Kidney (tissue), 14 donors: ENCODE measurements around the gene ADIPOR2. TPM values are rescaled to one million over a fixed set of nuclear protein-coding genes. Genes with fewer than 3 reads are reported as not detected.
A peak's percentile ranks its signal among the peaks of the same experiment; 100 is the strongest.

Experiments
- DNase-seq, 5 donors: peaks; one replicate each; pipeline ENCODE4 v3.0.0-alpha.2; 2013 to 2020
- FAIRE-seq: peaks from 2 replicates; lab custom pipeline; 2012; peaks lifted over from hg19 to GRCh38; lab: Jason Lieb, UNC
- H3K27ac ChIP-seq, 2 donors: one replicate each; pipeline ENCODE4 v1.7.0; 2013; ENCODE audit warnings: low read depth in 2 of 2, low read length in 2 of 2, inconsistent platforms in 1 of 2
- H3K27me3 ChIP-seq: one replicate; pipeline ENCODE4 v1.7.1; 2013; ENCODE audit warnings: low read length, inconsistent platforms; ENCODE audit not compliant: control insufficient read depth, insufficient read depth
- H3K36me3 ChIP-seq, 3 donors: one replicate each; pipeline versions ENCODE4 v1.7.0 to v1.7.1; 2013; ENCODE audit warnings: low read length in 3 of 3, control low read depth in 1 of 3, inconsistent platforms in 1 of 3; ENCODE audit not compliant: insufficient read depth in 3 of 3, control insufficient read depth in 2 of 3
- H3K4me1 ChIP-seq, 3 donors: one replicate each; pipeline versions ENCODE4 v1.7.0 to v1.7.1; 2013; ENCODE audit warnings: low read length in 3 of 3, inconsistent platforms in 1 of 3, low read depth in 1 of 3; ENCODE audit not compliant: control insufficient read depth in 2 of 3, insufficient read depth in 2 of 3
- H3K4me3 ChIP-seq, 3 donors: one replicate each; pipeline versions ENCODE4 v1.7.0 to v1.8.1; 2013; ENCODE audit warnings: low read length in 3 of 3, control low read depth in 1 of 3, inconsistent platforms in 1 of 3
- H3K9ac ChIP-seq, 3 donors: one replicate each; pipeline versions ENCODE4 v1.7.0 to v1.7.1; 2013; ENCODE audit warnings: low read length in 3 of 3, control low read depth in 1 of 3, inconsistent platforms in 1 of 3
- H3K9me3 ChIP-seq, 3 donors: one replicate each; pipeline versions ENCODE4 v1.7.0 to v1.7.1; 2013; ENCODE audit warnings: low read length in 3 of 3, control low read depth in 1 of 3, inconsistent platforms in 1 of 3; ENCODE audit not compliant: control insufficient read depth in 2 of 3, insufficient read depth in 1 of 3
- CTCF ChIP-seq: IDR thresholded peaks from 3 replicates; pipeline ENCODE4 v1.5.1; 2012; ENCODE audit warnings: mild to moderate bottlenecking, moderate library complexity, borderline replicate concordance; ENCODE audit not compliant: insufficient read depth; ENCODE audit errors: extremely low read depth
- intact Hi-C: fragments of 100-400 bp; cut with DNase I; formaldehyde crosslinking; loops from one replicate; pipeline ENCODE4 v1.11.1; 2022
- polyA plus RNA-seq: library from polyadenylated mRNA; stranded (reverse); fragments of 350-450 nt; fragmentation: Illumina TruSeq; extraction: RNeasy Lipid Tissue Mini Kit (QIAGEN cat#74804); gene quantifications from one replicate; pipeline ENCODE4 v1.2.3, GENCODE V29; 2014; ENCODE audit warnings: low read depth, low replicate concordance; ENCODE audit not compliant: insufficient read depth
- total RNA-seq: library from RNA; stranded (reverse); fragmentation: NEBNext Ultra II Directional; extraction: Animal tissue kit (Norgen Biotek cat#: 25700); gene quantifications from one replicate; pipeline ENCODE4 v1.2.1, GENCODE V29; 2021
- donor health status: control.
- donor health status: control.
- donor health status: control.
- donor health status: control.
- donor health status: control.
- donor health status: DM: yes; HTN: yes; CAD: no.
- donor health status: Normal renal cell carcinoma (clear cell type).

The ADIPOR2 gene
- total and polyA plus RNA-seq, 2 donors from 2014 or later, result 26.7 to 50.0 TPM

DNA sequence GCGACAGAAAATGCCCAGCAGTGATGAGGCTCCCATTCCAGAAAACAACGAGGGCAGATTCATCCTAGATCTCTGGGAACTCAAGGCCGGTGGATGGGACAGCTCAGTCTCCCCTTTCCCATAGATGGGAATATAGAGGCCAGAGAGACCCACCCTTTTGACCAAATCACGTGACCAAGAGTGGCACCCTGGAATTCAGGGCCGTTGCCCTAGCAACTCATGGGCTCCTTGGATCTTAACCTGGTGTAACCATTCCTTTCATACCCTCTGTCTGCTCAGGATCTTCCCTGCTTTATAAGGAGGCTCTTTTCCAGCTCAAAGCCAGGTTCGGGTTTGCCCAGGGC is 121.0 kb downstream of the ADIPOR2 start:
- intact Hi-C loops, result no loop called here
- Histone ChIP-seq H3K9ac (no peak overlapping the region), H3K27me3 (no peaks in the 10 kb centered on the region), H3K4me3 (no peak overlapping the region), H3K27ac (peak overlapping the region in 1 of 2 donors; percentile 22), H3K4me1 (no peaks in the 10 kb centered on the region), H3K9me3 (no peaks in the 10 kb centered on the region), H3K36me3 (no peaks in the 10 kb centered on the region)
- FAIRE-seq, result no peak
- TF ChIP-seq CTCF, result no peak
- peak in 1 of 5 donors; percentile 21 for DNase-seq

GRCh38 chr12:1812650-1813302 is 121.9 kb downstream of the ADIPOR2 start:
- H3K36me3 ChIP-seq, result no peaks in the 10 kb centered on the region
- H3K27me3 ChIP-seq, result no peaks in the 10 kb centered on the region
- no peak overlapping the region for H3K4me3 ChIP-seq
- DNase-seq, result peak in 1 of 5 donors; percentile 74
- H3K27ac ChIP-seq, result peak overlapping the region in 1 of 2 donors; percentile 3
- H3K4me1 ChIP-seq, result no peaks in the 10 kb centered on the region
- H3K9ac ChIP-seq, result no peak overlapping the region
- intact Hi-C loops, result no loop called here
- no peak for TF ChIP-seq CTCF
- no peaks in the 10 kb centered on the region for H3K9me3 ChIP-seq
- FAIRE-seq, result no peak

DNA sequence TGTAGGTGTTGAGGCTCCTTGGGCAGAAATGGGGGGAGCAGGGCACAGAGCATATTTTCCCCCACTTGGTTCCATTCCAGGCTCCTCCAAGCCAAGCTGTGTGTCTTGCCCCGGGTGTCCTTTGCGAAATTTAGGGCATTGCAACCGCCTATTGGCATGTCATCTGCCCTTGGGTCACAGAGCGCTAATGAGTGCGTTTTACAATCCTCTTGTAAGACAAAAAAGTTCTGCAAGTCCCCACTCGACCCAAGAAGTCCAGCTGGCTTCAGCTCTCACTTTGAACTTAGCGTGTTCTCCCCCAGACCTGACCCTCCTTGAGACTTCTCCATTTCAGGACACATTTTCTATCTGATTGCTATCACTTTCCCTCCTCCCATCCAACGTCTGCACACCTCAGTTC is 123.4 kb downstream of the ADIPOR2 start:
- intact Hi-C loops, result no loop called here

More for the DNA sequence above, 123.4 kb downstream of the ADIPOR2 start:
- H3K4me3 ChIP-seq, result no peak overlapping the region
- no peak for FAIRE-seq
- no peak overlapping the region for H3K27ac ChIP-seq
- no peaks in the 10 kb centered on the region for H3K9me3 ChIP-seq
- H3K27me3 ChIP-seq, result no peaks in the 10 kb centered on the region
- DNase-seq, result no peak
- H3K9ac ChIP-seq, result no peak overlapping the region
- no peaks in the 10 kb centered on the region for H3K4me1 ChIP-seq
- TF ChIP-seq CTCF, result no peak
- H3K36me3 ChIP-seq, result no peaks in the 10 kb centered on the region
